Right lobe of liver (tissue), 6 donors: ENCODE data around the gene WDR19. TPM values are rescaled to one million over a fixed set of nuclear protein-coding genes. Genes with fewer than 3 reads are reported as not detected.
A peak's percentile ranks its signal among the peaks of the same experiment; 100 is the strongest.

Source experiments
- ATAC-seq, 4 donors: fragments of 200-7000 bp; cut with Tn5 transposase; one replicate each; pipeline ENCODE4 v1.9.1; 2020; ENCODE audit warnings: mild to moderate bottlenecking in 4 of 4, moderate library complexity in 4 of 4
- DNase-seq, 3 donors: peaks; one replicate each; pipeline ENCODE4 v3.0.0-alpha.2; 2020
- H3K27ac ChIP-seq, 3 donors: fragments of 200-600 bp; one replicate each; pipeline ENCODE4 v1.8.0; 2022
- H3K27me3 ChIP-seq, 2 donors: fragments of 200-600 bp; one replicate each; pipeline ENCODE4 v1.8.0; 2022
- H3K36me3 ChIP-seq, 4 donors: fragments of 200-600 bp; sonication (generic) in 1 of 4; one replicate each; pipeline versions ENCODE4 v1.5.1 to v1.8.0; 2017 to 2022; ENCODE audit warnings: control low read depth in 1 of 4
- H3K4me1 ChIP-seq, 4 donors: fragments of 200-600 bp; sonication (generic) in 1 of 4; one replicate each; pipeline versions ENCODE4 v1.5.1 to v1.8.0; 2017 to 2022; ENCODE audit warnings: control low read depth in 1 of 4
- H3K4me3 ChIP-seq, 3 donors: fragments of 200-600 bp; one replicate each; pipeline ENCODE4 v1.8.0; 2022
- H3K9me3 ChIP-seq, 4 donors: fragments of 200-600 bp; sonication (generic) in 1 of 4; one replicate each; pipeline versions ENCODE4 v1.5.1 to v1.8.0; 2017 to 2022; ENCODE audit warnings: control low read depth in 1 of 4
- CTCF ChIP-seq, 4 donors: fragments of 200-600 bp in 3 of 4; fragments of 450-650 bp in 1 of 4; IDR thresholded peaks; one replicate each; pipeline versions ENCODE4 v1.5.1 to v1.8.0; 2016 to 2022; ENCODE audit warnings: antibody characterized with exemption in 4 of 4, mild to moderate bottlenecking in 2 of 4
- POLR2A ChIP-seq: fragments of 450-650 bp; IDR thresholded peaks from one replicate; pipeline ENCODE4 v1.6.1; 2017; ENCODE audit warnings: antibody characterized with exemption, mild to moderate bottlenecking
- WGBS: methylation state at CpG from one replicate; pipeline ENCODE4 v1.1.6; 2018; ENCODE audit warnings: low coverage, low lambda C conversion rate; ENCODE audit not compliant: insufficient coverage; ENCODE audit errors: missing lambda C conversion rate; 5-methylcytosine and 5-hydroxymethylcytosine counted together
- intact Hi-C, 2 donors: fragments of 100-400 bp; cut with DNase I; formaldehyde crosslinking; loops; one replicate each; pipeline versions ENCODE4 v1.11.2 to v1.14.1; 2022
- total RNA-seq, 6 experiments: library from RNA; depleted of rRNA in 2 of 6; stranded (reverse); fragments of >200 nt in 2 of 6; fragmentation: NEBNext Ultra II Directional in 3 of 6; extraction: Animal tissue kit (Norgen Biotek cat#: 25700) in 3 of 6; gene quantifications; one replicate each; pipeline versions ENCODE4 v1.1.0 to v1.2.4, GENCODE V29; 2016 to 2023
- donor health status: DM: no; HTN: yes; CAD: no.
- donor health status: DM: no; HTN: no; CAD: no.
- donor health status: DM: no; HTN: no; CAD: no.
- donor health status: DM: no; HTN: yes; CAD: no.
- donor health status: DM: no; HTN: yes; CAD: no.

WDR19 gene
- total RNA-seq, 6 experiments from 2014 or later: 11.4 to 22.2 (median 16.9) TPM

GRCh38 chr4:39324446-39324845 lies 142.1 kb downstream of the WDR19 start:
- Histone ChIP-seq H3K4me1 (peaks cover 0 to 27% (median 5%) of the 10 kb centered on the region in 4 donors), H3K27ac (peak overlapping the region; percentile 75 to 92 (median 78)), H3K27me3 (no peaks in the 10 kb centered on the region), H3K9me3 (no peaks in the 10 kb centered on the region), H3K4me3 (no peak overlapping the region), H3K36me3 (peaks cover 0 to 13% (median 2%) of the 10 kb centered on the region in 4 donors)
- TF ChIP-seq POLR2A (no peak), CTCF (IDR thresholded peaks at IDR 0.05) (no peak)
- intact Hi-C loops: no loop called here
- WGBS: 63% methylated on average over 2 of the region's 2 CpGs
- DNase-seq: no peak
- ATAC-seq: peak; percentile 18 to 55 (median 42)

GRCh38 chr4:39324897-39325613 lies 142.7 kb downstream of the WDR19 start:
- Histone ChIP-seq H3K27ac (peak overlapping the region; percentile 75 to 92 (median 78)), H3K9me3 (no peaks in the 10 kb centered on the region), H3K27me3 (no peaks in the 10 kb centered on the region), H3K4me3 (no peak overlapping the region), H3K36me3 (peaks cover 0 to 9% (median 2%) of the 10 kb centered on the region in 4 donors), H3K4me1 (peaks cover 0 to 33% (median 5%) of the 10 kb centered on the region in 4 donors)
- TF ChIP-seq POLR2A (no peak), CTCF (IDR thresholded peaks at IDR 0.05) (no peak)
- ATAC-seq: peak; percentile 94 to 96 (median 95)
- WGBS: 28% methylated on average over 3 of the region's 4 CpGs
- no peak for DNase-seq
- intact Hi-C loops: no loop called here

GRCh38 chr4:39326468-39326977 lies 144.2 kb downstream of the WDR19 start:
- Histone ChIP-seq H3K4me3 (no peak overlapping the region), H3K36me3 (peaks cover 0 to 9% (median 2%) of the 10 kb centered on the region in 4 donors), H3K27ac (peak overlapping the region in 1 of 3 donors; percentile 92), H3K27me3 (no peaks in the 10 kb centered on the region), H3K4me1 (peaks cover 0 to 45% (median 8%) of the 10 kb centered on the region in 4 donors), H3K9me3 (no peaks in the 10 kb centered on the region)
- DNase-seq (no peak), ATAC-seq (no peak)
- TF ChIP-seq CTCF (IDR thresholded peaks at IDR 0.05): no peak
- no peak for TF ChIP-seq POLR2A
- intact Hi-C loops: no loop called here
- 82% methylated on average over 2 of the region's 2 CpGs for WGBS

- no peak for DNase-seq
- H3K9me3 ChIP-seq: no peaks in the 10 kb centered on the region
- H3K27ac ChIP-seq: peak overlapping the region in 1 of 3 donors; percentile 46
- H3K4me3 ChIP-seq: no peak overlapping the region
- TF ChIP-seq POLR2A (no peak), CTCF (IDR thresholded peaks at IDR 0.05) (peak in 1 of 4 donors; percentile 40)
- 53% methylated on average over 1 of the region's 1 CpG for WGBS
- ATAC-seq: peak; percentile 68 to 96 (median 82)
- H3K4me1 ChIP-seq: peaks cover 0 to 27% (median 3%) of the 10 kb centered on the region in 4 donors
- H3K36me3 ChIP-seq: peaks cover 0 to 2% (median 0%) of the 10 kb centered on the region in 4 donors
- no peaks in the 10 kb centered on the region for H3K27me3 ChIP-seq
- intact Hi-C loops: no loop called here
Measured at GRCh38 chr4:39330353-39330752, 148.0 kb downstream of the WDR19 start.
